ENCODE measurements around the gene PYROXD2.
"Not testable (repeated sequence)": the region's sequence is repeated elsewhere in the genome, so short reads cannot be mapped to it uniquely, and the experiment has no call there.

Gene PYROXD2

DNA sequence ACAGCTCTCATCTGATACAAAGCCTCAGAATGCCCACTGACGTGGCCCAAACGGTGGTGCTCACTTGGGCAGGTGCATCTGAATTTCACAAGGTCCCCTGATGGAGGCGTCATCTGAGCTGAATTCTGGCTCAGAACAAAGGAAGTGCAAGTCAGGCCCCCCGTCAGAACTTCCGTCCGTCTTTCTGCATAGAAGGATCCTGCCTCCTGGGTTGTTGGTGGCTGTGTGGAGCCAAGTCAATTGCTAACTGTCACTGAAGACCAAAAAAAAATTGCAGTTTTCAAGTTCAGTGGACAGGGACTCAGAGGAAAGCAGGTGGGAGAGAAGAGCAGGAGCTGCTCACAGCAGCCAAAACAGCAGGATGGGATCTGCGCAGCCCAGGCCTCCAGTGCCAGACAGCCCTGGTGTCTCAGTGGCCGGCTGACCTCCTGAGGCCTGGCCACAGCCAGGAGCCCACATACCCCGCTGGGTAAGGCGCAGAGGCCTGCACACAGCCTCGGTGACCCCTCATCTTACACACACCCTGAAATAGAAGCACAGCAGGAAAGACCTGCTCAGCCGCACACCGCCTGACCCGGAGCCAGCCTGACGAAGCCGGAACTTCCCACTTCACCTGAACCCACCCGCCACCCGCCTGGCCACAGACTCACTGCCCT is 49.4 kb downstream of the PYROXD2 start:
- no peak for DNase-seq (ENCODE audit: low read depth)

DNA sequence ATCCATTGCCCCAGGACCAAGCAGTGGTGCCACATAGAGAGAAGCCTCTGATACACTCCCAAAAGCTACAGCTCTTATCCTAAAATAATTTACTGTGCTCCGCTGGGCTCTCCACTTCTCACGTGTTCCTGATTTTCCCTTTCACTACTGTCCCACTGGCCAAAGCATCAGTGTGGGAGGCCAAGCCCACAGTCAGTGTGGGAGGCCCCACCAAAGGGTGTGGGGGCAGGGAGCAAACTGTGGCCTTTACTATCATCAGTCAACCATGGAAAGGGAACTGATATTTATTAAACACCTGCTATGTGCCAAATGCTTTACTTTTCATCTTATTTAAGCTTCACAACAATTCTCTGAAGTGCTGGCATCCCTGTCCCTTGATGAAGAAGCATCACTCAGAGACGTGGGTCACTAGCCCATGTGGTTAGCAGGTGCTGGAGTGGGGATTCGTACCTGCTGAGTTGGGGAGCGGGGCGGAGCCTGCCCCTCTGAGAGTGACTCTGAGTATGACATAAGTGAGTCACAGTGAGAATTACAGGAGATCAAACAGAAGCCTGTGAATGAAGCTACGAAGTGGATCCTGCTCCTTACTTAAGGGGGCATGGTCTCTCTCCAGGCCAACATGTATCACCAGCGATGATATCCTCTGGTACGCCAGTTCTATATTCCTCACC is 50.4 kb downstream of the PYROXD2 start:
- DNase-seq (ENCODE audit: low read depth) = no peak

DNA sequence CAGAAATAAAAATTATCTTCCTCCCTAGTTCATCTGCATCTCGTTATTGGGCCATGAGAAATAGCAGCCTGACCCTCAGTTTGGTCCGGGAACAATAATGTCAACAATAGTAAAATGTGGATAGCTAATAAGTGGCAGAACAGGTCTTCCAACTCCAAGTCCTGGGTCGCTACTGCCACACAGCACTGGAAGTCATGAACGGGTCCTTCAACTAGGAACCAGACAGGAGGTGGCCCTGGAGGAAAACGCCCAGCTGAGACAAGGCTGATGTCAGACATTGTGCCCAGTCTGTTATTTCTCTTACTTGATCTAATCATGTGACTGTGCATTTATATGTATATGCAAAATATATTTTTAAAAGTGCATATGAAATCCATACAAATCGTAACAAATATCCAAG is 51.8 kb downstream of the PYROXD2 start:
- no peak for DNase-seq (ENCODE audit: low read depth)

DNA sequence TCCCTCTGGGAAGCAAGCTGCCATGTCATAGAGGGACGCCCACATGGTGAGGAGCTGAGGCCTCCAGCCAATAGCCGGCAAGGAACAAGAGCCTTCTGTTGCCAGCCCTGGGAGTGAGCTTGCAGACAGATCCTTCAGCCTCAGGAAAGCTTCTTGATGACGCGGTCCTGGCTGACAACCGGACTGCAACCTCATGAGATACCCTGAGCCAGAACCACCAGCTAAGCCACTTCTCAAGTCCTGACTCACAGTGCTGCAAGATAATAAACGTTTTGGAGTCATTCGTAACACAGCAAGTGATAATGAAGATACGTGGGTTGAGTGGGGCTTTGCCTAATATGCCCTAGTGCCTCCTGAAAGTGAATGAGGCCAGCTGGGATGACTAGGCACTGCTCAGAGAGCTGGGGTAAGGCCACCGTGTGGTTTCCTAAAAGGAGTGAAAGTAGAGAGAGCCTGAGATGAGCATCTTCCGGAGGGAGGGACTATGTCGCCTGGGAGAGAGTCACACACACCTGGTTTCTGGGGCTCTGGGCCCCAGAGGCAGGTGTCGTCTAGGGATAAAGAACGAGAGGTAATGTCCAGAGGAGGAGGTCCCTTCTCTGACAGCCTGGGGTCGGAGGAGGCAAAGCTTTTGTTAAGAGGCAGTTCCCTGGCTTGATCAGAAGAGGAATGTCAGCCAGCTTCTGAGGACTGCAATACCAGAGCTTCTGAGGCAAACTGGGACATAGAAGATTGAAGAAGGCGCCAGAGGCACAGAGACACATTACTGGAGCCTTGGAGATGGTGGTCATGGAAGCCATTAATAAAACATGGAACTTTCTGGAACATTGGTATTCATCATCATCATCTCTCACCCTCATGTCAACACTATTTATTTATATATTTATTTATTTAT is 53.6 kb downstream of the PYROXD2 start:
- DNase-seq (ENCODE audit: low read depth) = peak; percentile 90

DNA sequence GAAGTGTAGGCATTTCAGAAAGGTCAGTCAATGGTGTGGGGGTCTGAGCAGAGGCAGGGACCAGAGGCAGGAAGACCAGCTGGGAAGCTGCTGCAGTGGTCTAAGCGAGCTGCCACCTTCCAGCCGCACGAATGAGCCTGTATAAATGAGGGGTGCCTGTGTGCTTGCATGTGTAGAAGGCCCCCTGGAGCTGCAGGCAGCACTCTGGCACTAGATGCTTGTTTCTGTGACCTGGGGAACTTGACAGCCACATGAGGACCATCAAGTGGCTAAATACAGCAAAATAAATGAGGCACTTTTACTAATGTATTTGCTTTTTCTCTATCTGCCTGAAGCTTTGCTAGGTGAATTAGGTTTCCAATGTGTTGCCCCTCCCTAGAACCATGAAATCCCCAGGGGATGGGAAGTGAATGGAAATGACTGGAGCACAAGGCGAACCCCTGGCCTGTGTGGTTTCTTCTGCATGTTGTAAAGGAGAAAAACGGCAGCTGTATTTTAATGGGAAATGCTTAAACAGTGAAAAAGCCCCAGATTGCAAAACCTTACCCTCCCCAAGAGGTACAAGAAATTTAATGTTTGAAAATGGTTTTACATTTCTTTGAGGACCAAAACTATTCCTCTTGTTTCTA is 57.7 kb downstream of the PYROXD2 start:
- DNase-seq (ENCODE audit: low read depth) = no peak

DNA sequence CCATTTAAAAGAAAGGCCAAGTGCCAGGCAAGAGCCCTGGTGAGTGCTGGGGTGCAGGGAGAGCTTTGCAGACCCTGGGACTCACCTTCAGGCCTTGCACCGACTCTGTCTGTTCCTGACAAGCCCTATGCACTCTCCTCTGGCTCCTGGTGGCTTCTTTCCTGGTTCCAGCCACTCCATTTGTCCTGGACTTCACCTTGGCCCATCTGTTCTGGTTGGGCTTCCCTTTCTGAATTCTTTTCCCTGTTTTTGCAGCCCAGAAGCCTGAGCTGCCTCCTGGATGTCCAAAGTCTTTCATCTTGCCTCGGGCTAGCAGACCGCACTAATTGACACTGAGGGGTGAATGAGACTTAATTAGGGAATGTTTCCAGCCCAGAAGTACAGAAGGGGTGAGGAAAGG is 60.5 kb downstream of the PYROXD2 start:
- DNase-seq (ENCODE audit: low read depth) = no peak

DNA sequence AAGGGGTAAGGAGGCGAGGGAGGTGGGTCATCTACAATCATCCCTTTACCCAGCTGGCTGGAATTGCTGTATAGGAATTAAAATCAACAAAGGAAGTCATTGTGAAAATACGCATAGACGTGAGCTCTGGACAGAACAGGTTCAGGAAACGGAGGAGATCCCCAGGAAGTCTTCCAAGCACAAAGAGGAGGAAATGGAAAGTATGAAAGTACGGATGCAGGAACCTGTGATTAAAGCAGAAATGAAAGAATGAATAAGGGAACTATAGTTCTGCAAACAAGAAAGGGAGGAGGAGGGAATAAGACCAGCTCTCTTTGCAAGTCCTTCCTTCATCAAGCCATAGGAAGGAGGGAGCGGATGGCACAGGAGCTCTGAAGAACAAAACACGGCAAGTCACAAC is 61.8 kb downstream of the PYROXD2 start:
- DNase-seq (ENCODE audit: low read depth) = no peak

DNA sequence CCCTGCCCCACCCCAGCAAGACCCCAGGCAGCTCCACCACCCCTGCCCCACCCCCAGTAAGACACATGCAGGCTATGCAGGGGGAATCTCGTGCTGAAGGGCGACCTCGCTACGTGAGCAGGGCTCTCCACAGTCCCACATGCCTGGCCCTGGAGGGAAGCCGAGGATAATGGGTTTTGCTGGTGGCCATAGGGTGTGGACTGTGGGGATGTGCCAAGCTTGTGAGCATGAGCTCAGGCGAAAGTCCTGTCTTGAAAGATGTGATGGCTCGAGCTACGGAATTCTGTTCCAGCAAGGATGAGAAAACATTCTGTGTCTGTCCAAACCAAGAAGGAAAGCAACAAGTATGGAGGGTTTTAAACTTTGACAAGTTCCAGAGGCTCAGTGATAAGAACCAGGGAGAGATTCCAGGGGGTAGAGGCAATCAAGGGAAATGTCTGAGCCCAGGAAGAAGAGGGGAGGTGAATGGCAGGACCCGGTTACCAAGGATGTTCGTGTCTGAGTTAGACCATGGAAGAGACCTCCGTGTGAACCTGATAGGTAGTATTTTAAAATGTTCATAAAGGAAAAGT is 63.1 kb downstream of the PYROXD2 start:
- no peak for DNase-seq (ENCODE audit: low read depth)

DNA sequence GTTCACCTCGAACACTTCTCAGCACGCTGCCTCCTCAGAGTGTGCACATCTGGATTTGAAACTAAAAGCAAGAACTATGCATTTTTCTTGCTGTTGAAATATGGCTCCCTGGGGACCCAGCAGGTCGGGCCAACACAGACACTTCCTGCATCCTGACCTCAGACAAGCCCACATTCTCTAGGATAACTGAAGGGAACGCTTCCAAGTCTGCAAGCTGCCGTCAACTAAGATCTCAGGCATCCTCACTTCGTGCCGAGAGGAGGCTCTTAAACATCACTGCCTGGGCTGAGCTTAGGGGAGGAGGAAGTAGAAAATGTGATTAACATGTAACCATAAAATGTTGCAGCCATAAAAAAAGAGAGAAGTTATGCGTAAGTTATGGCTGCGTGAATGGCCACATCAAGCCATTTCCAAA is 65.5 kb downstream of the PYROXD2 start:
- peak; percentile 99 for DNase-seq (ENCODE audit: low read depth)

DNA sequence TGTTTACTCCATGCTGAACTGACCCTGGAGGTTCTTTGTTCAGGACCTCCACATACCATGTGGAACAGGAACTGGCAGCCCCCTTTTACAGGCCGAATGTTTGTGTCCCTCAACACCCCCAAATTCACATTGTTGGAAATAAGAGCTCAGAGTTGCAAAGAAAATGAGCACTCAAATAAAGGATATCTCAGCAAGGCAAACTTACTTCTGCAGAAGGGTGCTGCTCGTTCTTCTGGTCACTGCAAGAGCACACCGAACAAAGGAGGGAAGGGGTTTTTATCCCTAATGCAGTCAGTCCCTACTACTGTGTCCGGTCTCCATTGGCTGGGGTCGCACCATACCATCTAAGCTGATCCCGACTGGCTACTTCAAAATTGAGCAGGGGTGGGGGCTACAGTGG is 68.1 kb downstream of the PYROXD2 start:
- DNase-seq (ENCODE audit: low read depth) = no peak

DNA sequence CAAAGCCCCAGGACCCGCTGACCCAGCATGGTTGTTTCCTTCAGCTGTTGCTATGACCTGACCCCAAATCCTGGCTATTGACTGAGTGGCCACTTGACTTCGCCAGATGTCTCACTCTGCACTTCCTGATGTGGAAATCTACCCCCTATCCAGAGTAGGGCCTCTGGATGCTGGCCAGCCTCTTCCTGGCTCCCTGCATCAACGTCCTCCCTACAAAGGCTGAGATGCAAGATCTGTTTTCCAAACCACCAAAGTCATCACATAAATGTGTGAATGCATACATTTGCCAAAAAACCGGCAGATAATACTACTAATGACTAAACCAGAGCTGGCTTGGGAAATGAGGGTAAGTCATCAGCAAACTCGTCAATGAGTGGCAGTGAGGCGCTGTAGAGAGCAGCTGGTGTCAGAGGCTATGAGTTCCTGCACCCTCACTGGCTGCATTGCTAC is 70.4 kb downstream of the PYROXD2 start:
- DNase-seq (ENCODE audit: low read depth) = peak; percentile 47

DNA sequence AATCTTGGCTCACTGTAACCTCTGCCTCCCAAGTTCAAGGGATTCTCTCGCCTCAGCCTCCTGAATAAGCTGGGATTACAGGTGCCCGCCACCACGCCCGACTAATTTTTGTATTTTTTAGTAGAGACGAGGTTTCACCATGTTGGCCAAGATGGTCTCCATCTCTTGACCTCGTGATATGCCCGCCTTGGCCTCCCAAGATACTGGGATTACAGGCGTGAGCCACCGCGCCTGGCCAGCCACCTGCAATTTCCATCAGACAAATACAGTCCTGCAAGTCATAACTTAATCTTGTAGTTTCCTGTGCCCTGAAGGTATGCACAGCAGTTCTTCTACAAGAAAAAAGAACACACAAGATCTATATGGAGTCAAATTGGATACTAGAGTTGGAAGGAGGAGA is 73.3 kb downstream of the PYROXD2 start:
- not testable (repeated sequence) for DNase-seq (ENCODE audit: low read depth)

DNA sequence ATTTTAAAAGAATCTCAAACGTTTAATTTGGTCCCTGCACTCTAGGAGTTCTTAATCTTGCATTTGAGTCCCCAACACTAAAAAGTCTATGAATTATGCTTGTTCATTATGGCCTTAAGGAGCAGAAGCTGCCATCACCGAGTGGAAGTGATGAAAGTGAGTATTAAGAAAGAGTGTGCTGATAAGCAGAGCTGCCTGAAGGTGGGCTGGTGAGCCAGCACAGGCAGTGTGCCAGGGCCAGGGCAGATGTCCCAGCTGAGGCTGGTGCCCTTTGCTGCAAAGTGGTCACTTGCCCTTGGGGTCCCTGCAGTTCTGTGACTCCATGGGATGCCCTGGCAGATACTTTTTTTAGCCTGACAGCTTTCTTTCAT is 74.1 kb downstream of the PYROXD2 start:
- DNase-seq (ENCODE audit: low read depth) = no peak

DNA sequence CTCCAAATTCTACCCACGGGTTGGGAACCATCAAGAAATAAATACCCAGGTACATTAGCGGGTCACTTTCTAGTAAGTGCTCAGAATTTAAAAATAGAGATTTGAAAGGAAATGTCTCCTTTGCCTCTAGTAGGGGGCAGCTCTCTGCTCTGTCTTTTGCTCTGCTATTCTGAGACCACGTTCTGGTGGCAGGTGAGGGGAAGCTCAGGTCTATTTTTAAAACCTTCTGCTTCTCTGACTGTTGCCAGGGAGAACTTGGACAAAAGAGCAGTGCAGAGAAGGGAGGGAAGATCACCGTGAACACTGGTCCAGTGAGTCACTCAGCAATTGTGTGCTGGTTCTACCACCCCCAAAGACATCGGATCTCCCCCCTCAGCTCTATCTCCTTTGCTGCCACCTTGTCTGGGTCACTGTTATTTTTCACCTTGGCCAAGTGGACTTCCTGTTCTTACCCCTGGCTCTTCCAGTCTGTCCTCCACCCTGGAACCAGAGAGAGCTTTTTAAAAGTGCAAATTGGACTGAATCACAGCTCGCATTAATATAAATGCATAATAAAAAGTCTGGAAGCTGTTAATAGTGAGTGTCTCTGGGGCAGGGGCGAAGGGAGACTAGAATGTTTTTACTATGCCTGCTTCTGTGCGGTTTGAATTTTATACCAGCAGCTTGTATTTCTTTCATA is 74.6 kb downstream of the PYROXD2 start:
- no peak for DNase-seq (ENCODE audit: low read depth)

DNA sequence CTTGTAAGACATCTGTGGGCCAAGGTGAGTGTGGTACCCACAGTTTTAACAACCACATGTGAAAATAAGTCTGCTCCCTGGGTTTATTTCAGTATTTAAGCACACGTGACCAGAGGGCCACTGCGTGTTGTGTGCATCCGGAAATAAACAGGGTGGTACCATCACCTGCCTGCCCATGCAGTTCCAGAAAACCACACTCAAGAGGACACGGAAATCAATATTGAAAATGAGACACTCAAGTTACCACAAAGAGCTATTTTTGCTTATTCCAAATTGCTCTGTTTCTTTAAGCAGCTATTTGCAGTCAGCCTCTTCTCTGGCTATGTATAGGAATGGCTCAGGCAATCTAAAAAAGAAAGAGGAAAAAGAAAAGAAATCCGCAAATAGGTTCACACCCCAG is 75.2 kb downstream of the PYROXD2 start:
- DNase-seq (ENCODE audit: low read depth) = no peak

DNA sequence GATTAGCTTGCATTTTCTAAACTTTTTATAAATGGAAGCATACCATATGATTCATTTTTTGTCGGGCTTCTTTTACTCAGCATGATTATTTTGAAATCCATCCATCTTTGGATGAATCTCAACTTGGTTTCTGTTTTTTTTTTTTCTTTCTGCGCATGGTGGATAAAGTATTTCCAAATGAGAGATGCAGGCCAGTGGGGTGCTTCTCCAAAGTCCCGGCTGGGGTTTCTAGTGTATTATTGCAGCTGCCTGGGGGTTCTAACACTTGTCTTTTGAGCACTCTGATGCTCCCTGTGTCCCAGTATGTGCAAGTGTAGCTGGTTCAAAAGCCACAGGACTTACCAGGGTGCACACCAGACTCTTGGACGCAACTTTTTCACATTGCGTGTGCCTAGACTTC is 76.1 kb downstream of the PYROXD2 start:
- DNase-seq (ENCODE audit: low read depth) = no peak

DNA sequence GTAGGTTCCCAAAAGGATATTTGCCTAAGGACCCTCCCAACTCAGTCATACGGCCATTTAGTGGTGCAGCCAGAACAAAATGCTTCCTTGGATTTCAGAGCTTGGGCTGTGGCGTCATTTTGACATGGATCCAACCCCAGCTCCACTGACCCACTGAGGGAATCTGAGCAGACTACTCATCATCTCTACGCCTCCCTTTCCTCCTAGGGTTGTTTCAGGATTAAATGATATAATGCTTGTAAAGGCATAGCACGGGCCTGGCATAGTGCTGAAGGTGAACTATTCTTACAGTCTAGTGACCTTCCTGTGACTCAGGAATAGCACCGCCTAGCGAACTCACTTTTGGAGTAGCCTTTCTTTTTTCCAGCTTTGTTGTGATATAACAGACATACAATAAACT is 76.7 kb downstream of the PYROXD2 start:
- DNase-seq (ENCODE audit: low read depth) = no peak

DNA sequence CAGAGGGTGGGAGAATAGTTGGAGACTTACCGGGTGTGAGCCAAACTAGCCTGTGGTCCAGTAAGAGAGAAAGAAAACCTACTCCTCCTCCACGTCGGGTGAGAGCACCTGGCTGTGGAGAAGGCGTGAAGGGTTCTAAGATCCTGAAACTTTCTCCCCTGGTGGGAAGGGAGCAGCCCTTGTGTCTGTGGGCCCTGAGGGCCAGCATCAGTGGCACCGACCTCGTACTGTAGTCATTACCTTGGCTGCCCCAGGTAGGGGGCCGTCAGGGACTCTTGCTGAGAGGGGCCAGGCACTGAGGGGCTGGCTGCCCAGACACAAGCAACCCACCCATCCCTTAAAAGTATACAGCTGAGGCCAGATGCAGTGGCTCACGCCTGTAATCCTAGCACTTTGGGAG is 77.5 kb downstream of the PYROXD2 start:
- no peak for DNase-seq (ENCODE audit: low read depth)
